Measurements from ENCODE around the gene RILPL1. TPM values are rescaled to one million over a fixed set of nuclear protein-coding genes. Genes with fewer than 3 reads are reported as not detected.

The RILPL1 gene
- polyA plus RNA-seq, 1 donor (not counting 4 experiments of a cell fraction or from before 2014, with no cell fraction given), result 17.0 TPM

- no peak overlapping the region for H3K4me2 ChIP-seq (ENCODE audit: control insufficient read depth, extremely low read depth, insufficient read depth, low read depth, low read length)
- TF ChIP-seq, protein P1, sequence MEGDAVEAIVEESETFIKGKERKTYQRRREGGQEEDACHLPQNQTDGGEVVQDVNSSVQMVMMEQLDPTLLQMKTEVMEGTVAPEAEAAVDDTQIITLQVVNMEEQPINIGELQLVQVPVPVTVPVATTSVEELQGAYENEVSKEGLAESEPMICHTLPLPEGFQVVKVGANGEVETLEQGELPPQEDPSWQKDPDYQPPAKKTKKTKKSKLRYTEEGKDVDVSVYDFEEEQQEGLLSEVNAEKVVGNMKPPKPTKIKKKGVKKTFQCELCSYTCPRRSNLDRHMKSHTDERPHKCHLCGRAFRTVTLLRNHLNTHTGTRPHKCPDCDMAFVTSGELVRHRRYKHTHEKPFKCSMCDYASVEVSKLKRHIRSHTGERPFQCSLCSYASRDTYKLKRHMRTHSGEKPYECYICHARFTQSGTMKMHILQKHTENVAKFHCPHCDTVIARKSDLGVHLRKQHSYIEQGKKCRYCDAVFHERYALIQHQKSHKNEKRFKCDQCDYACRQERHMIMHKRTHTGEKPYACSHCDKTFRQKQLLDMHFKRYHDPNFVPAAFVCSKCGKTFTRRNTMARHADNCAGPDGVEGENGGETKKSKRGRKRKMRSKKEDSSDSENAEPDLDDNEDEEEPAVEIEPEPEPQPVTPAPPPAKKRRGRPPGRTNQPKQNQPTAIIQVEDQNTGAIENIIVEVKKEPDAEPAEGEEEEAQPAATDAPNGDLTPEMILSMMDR (optimal IDR thresholded peaks at IDR 0.05 in 1 of 3, IDR thresholded peaks at IDR 0.05 in 1 of 3, conservative IDR thresholded peaks at IDR 0.05 in 1 of 3; ENCODE audit: extremely low read depth in 1 of 3, insufficient read depth in 2 of 3, low read length in 3 of 3), result no peak
- TF ChIP-seq EZH2 (IDR thresholded peaks at IDR 0.05; ENCODE audit: low read length), result no peak
- no peak overlapping the region for H3K27ac ChIP-seq (ENCODE audit: control insufficient read depth, insufficient read depth, low read length)
- H3K4me3 ChIP-seq (ENCODE audit: control insufficient read depth in 2 of 3, extremely low read depth in 1 of 3, insufficient read depth in 2 of 3, low read depth in 1 of 3, low read length in 3 of 3), result no peak overlapping the region
- no peak for FAIRE-seq
- H3K27me3 ChIP-seq (ENCODE audit: control insufficient read depth, extremely low read depth, insufficient read depth, low read length), result no peaks in the 10 kb centered on the region
- no peak for DNase-seq (ENCODE audit: low read depth, low spot score)
- peaks cover 5% of the 10 kb centered on the region for H3K79me2 ChIP-seq (ENCODE audit: control insufficient read depth, insufficient read depth, low read length)
- no peak overlapping the region for H2AFZ ChIP-seq (ENCODE audit: control insufficient read depth, low read length)
- peaks cover 9% of the 10 kb centered on the region for H3K4me1 ChIP-seq (ENCODE audit: control insufficient read depth, extremely low read depth, insufficient read depth, low read length)
- H3K36me3 ChIP-seq (ENCODE audit: control insufficient read depth in 2 of 2, extremely low read depth in 1 of 2, insufficient read depth in 2 of 2, low read length in 2 of 2), result peaks cover 3% of the 10 kb centered on the region in 2 experiments
- no peaks in the 10 kb centered on the region for H4K20me1 ChIP-seq (ENCODE audit: control insufficient read depth, extremely low read depth, insufficient read depth, low read length)
- H3K9me1 ChIP-seq (ENCODE audit: control insufficient read depth, extremely low read depth, insufficient read depth, low read length), result no peaks in the 10 kb centered on the region
- H3K9me3 ChIP-seq (ENCODE audit: control insufficient read depth, low read depth, low read length), result no peaks in the 10 kb centered on the region
- H3K9ac ChIP-seq (ENCODE audit: control insufficient read depth, extremely low read depth, insufficient read depth, low read length), result no peak overlapping the region
- dilution Hi-C loops (cut with MboI; ENCODE audit: extremely low pct_ligation_motif_present, low sequenced_read_pairs), result no loop called here
These were observed 104.9 kb downstream of the RILPL1 start for GRCh38 chr12:123428591-123428990.

- H3K4me2 ChIP-seq (ENCODE audit: control insufficient read depth, extremely low read depth, insufficient read depth, low read depth, low read length), result no peak overlapping the region
- H3K4me3 ChIP-seq (ENCODE audit: control insufficient read depth in 2 of 3, extremely low read depth in 1 of 3, insufficient read depth in 2 of 3, low read depth in 1 of 3, low read length in 3 of 3), result no peak overlapping the region
- H3K36me3 ChIP-seq (ENCODE audit: control insufficient read depth in 2 of 2, extremely low read depth in 1 of 2, insufficient read depth in 2 of 2, low read length in 2 of 2), result peaks cover 3 to 5% of the 10 kb centered on the region in 2 experiments
- no peak for TF ChIP-seq EZH2 (IDR thresholded peaks at IDR 0.05; ENCODE audit: low read length)
- TF ChIP-seq, protein P1 (optimal IDR thresholded peaks at IDR 0.05 in 1 of 3, IDR thresholded peaks at IDR 0.05 in 1 of 3, conservative IDR thresholded peaks at IDR 0.05 in 1 of 3; ENCODE audit: extremely low read depth in 1 of 3, insufficient read depth in 2 of 3, low read length in 3 of 3), result no peak
- FAIRE-seq, result no peak
- no peaks in the 10 kb centered on the region for H3K9me3 ChIP-seq (ENCODE audit: control insufficient read depth, low read depth, low read length)
- no peak overlapping the region for H2AFZ ChIP-seq (ENCODE audit: control insufficient read depth, low read length)
- H3K9me1 ChIP-seq (ENCODE audit: control insufficient read depth, extremely low read depth, insufficient read depth, low read length), result no peaks in the 10 kb centered on the region
- H4K20me1 ChIP-seq (ENCODE audit: control insufficient read depth, extremely low read depth, insufficient read depth, low read length), result no peaks in the 10 kb centered on the region
- no peak overlapping the region for H3K27ac ChIP-seq (ENCODE audit: control insufficient read depth, insufficient read depth, low read length)
- no peak for DNase-seq (ENCODE audit: low read depth, low spot score)
- no peaks in the 10 kb centered on the region for H3K27me3 ChIP-seq (ENCODE audit: control insufficient read depth, extremely low read depth, insufficient read depth, low read length)
- peaks cover 3% of the 10 kb centered on the region for H3K79me2 ChIP-seq (ENCODE audit: control insufficient read depth, insufficient read depth, low read length)
- H3K9ac ChIP-seq (ENCODE audit: control insufficient read depth, extremely low read depth, insufficient read depth, low read length), result no peak overlapping the region
- dilution Hi-C loops (cut with MboI; ENCODE audit: extremely low pct_ligation_motif_present, low sequenced_read_pairs), result no loop called here
- H3K4me1 ChIP-seq (ENCODE audit: control insufficient read depth, extremely low read depth, insufficient read depth, low read length), result no peaks in the 10 kb centered on the region
These were observed 106.3 kb downstream of the RILPL1 start for GRCh38 chr12:123427036-123427769.
